NOMO-1 treated with DMSO at 0.1 percent for 48 hours (cell line): ENCODE measurements around the gene ANO1.

Experiments used
- DNase-seq: peaks from one replicate; lab custom pipeline; 2025; ENCODE audit not compliant: unreplicated experiment; lab: John Stamatoyannopoulos, UW

The ANO1 gene

GRCh38 chr11:70092959-70093715 is 15.0 kb downstream of the ANO1 start:
- no peak for DNase-seq

- no peak for DNase-seq
Observed at GRCh38 chr11:70095541-70096252, 17.6 kb downstream of the ANO1 start.

- DNase-seq = no peak
Observed at GRCh38 chr11:70097783-70098563, 19.9 kb downstream of the ANO1 start.

- DNase-seq = no peak
Observed at GRCh38 chr11:70098936-70099335, 20.8 kb downstream of the ANO1 start.

- DNase-seq = no peak
Observed at GRCh38 chr11:70099578-70100279, 21.6 kb downstream of the ANO1 start.

GRCh38 chr11:70100280-70100603 is 22.1 kb downstream of the ANO1 start:
- DNase-seq = no peak

- DNase-seq = no peak
Observed at GRCh38 chr11:70100791-70101190, 22.7 kb downstream of the ANO1 start.

GRCh38 chr11:70103256-70103975 is 25.3 kb downstream of the ANO1 start:
- DNase-seq = no peak

- DNase-seq = no peak
Observed at GRCh38 chr11:70104419-70104818, 26.3 kb downstream of the ANO1 start.

GRCh38 chr11:70104961-70105360 is 26.8 kb downstream of the ANO1 start:
- no peak for DNase-seq

- no peak for DNase-seq
Observed at GRCh38 chr11:70105369-70105754, 27.2 kb downstream of the ANO1 start.

- DNase-seq = no peak
Observed at GRCh38 chr11:70105755-70106571, 27.8 kb downstream of the ANO1 start.

- DNase-seq = no peak
Observed at GRCh38 chr11:70106757-70107156, 28.6 kb downstream of the ANO1 start.

GRCh38 chr11:70107191-70107590 is 29.1 kb downstream of the ANO1 start:
- DNase-seq = no peak

GRCh38 chr11:70107756-70108155 is 29.6 kb downstream of the ANO1 start:
- no peak for DNase-seq

- DNase-seq = no peak
Observed at GRCh38 chr11:70108250-70108649, 30.1 kb downstream of the ANO1 start.

GRCh38 chr11:70109006-70109405 is 30.9 kb downstream of the ANO1 start:
- no peak for DNase-seq

GRCh38 chr11:70109903-70110302 is 31.8 kb downstream of the ANO1 start:
- DNase-seq = no peak

- DNase-seq = no peak
Observed at GRCh38 chr11:70110538-70111055, 32.5 kb downstream of the ANO1 start.
